IMR-90 (cell line): ENCODE results near the gene ZKSCAN8. TPM values are rescaled to one million over a fixed set of nuclear protein-coding genes. Genes with fewer than 3 reads are reported as not detected.

Experiments
- ATAC-seq: fragments of 200-7000 bp; cut with Tn5 transposase; 2 replicates; pipeline ENCODE4 v1.9.1; 2020; ENCODE audit warnings: low read depth, mild to moderate bottlenecking, moderate library complexity
- BruUV-seq: library from RNA; stranded (reverse); fragments of 400-500 nt; replicated peaks from 2 replicates; lab custom pipeline; 2021; lab: Mats Ljungman, UMichigan
- CTCF ChIA-PET: fragments of 300-600 bp; formaldehyde crosslinking; extraction: SDS; loops from one replicate; lab custom pipeline; 2021; ENCODE audit warnings: antibody characterized with exemption; lab: Yijun Ruan, JAX
- POLR2A ChIA-PET: fragments of 300-600 bp; sonication (Branson Sonifier 250); formaldehyde crosslinking; loops from one replicate; lab custom pipeline; 2022; ENCODE audit warnings: antibody characterized with exemption; ENCODE audit not compliant: unreplicated experiment; lab: Charles Lee
- DNase-seq: peaks from one replicate; pipeline ENCODE4 v3.0.0; 2013
- H2AFZ ChIP-seq: replicated peaks from 2 replicates; pipeline ENCODE3; 2013; ENCODE audit warnings: low read length, mild to moderate bottlenecking; ENCODE audit not compliant: poor library complexity
- H2AK5ac ChIP-seq: 2 replicates; pipeline ENCODE4 v1.6.1; 2013; ENCODE audit warnings: low read depth, low read length, inconsistent platforms
- H2AK9ac ChIP-seq: replicated peaks from 2 replicates; pipeline ENCODE3; 2013; ENCODE audit warnings: mild to moderate bottlenecking, low read depth, low read length, moderate library complexity; ENCODE audit not compliant: poor library complexity
- H2BK120ac ChIP-seq: 2 replicates; pipeline ENCODE4 v1.6.1; 2013; ENCODE audit warnings: low read depth, low read length, inconsistent platforms
- H2BK15ac ChIP-seq: 3 replicates; pipeline ENCODE4 v1.6.1; 2013; ENCODE audit warnings: low read depth, low read length, inconsistent platforms
- H2BK20ac ChIP-seq: 2 replicates; pipeline ENCODE4 v1.6.1; 2013; ENCODE audit warnings: low read depth, mild to moderate bottlenecking, inconsistent platforms, low read length, moderate library complexity
- H2BK5ac ChIP-seq: 2 replicates; pipeline ENCODE4 v1.6.1; 2013; ENCODE audit warnings: mild to moderate bottlenecking, low read depth, low read length, inconsistent platforms; ENCODE audit not compliant: poor library complexity, severe bottlenecking
- H3K14ac ChIP-seq: replicated peaks from 2 replicates; pipeline ENCODE4 v1.6.1; 2013; ENCODE audit warnings: low read depth, low read length, inconsistent platforms
- H3K18ac ChIP-seq: 2 replicates; pipeline ENCODE4 v1.6.1; 2013; ENCODE audit warnings: low read depth, low read length, control low read depth
- H3K23ac ChIP-seq: 2 replicates; pipeline ENCODE4 v1.6.1; 2013; ENCODE audit warnings: low read depth, low read length, inconsistent platforms
- H3K27ac ChIP-seq: 2 replicates; pipeline ENCODE4 v1.5.1; 2013; ENCODE audit warnings: mild to moderate bottlenecking, control low read depth, low read length; ENCODE audit not compliant: insufficient read depth
- H3K27me3 ChIP-seq: 2 replicates; pipeline ENCODE4 v1.6.1; 2013; ENCODE audit warnings: low read length; ENCODE audit not compliant: control insufficient read depth, insufficient read depth
- H3K36me3 ChIP-seq: 2 replicates; pipeline ENCODE4 v1.6.1; 2013; ENCODE audit warnings: low read length, mixed read lengths; ENCODE audit not compliant: control insufficient read depth, insufficient read depth
- H3K4ac ChIP-seq: 2 replicates; pipeline ENCODE4 v1.6.1; 2013; ENCODE audit warnings: low read depth, low read length, inconsistent platforms
- H3K4me1 ChIP-seq: 2 replicates; pipeline ENCODE4 v1.6.1; 2013; ENCODE audit warnings: low read length, mixed read lengths; ENCODE audit not compliant: control insufficient read depth, insufficient read depth
- H3K4me2 ChIP-seq: 2 replicates; pipeline ENCODE4 v1.6.1; 2013; ENCODE audit warnings: low read depth, mild to moderate bottlenecking, control low read depth, low read length, moderate library complexity
- H3K4me3 ChIP-seq: 2 replicates; pipeline ENCODE4 v1.5.1; 2013; ENCODE audit warnings: low read depth, mild to moderate bottlenecking, control low read depth, low read length, moderate library complexity; ENCODE audit not compliant: insufficient read depth
- H3K56ac ChIP-seq: 2 replicates; pipeline ENCODE4 v1.6.1; 2013; ENCODE audit warnings: low read length, inconsistent platforms; ENCODE audit not compliant: insufficient read depth; ENCODE audit errors: extremely low read depth
- H3K79me1 ChIP-seq, 2 experiments: 2 replicates each; pipeline ENCODE4 v1.6.1; 2013; ENCODE audit warnings: low read length in 2 of 2, inconsistent platforms in 1 of 2, low read depth in 1 of 2
- H3K9ac ChIP-seq: 2 replicates; pipeline ENCODE4 v1.6.1; 2013; ENCODE audit warnings: low read depth, low read length, control low read depth
- H3K9me1 ChIP-seq: 2 replicates; pipeline ENCODE4 v1.6.1; 2013; ENCODE audit warnings: low read length, inconsistent platforms; ENCODE audit not compliant: insufficient read depth
- H3K9me3 ChIP-seq: 2 replicates; pipeline ENCODE4 v1.6.1; 2013; ENCODE audit warnings: low read length; ENCODE audit not compliant: control insufficient read depth, insufficient read depth
- H4K20me1 ChIP-seq: 2 replicates; pipeline ENCODE4 v1.6.1; 2013; ENCODE audit warnings: low read length, inconsistent platforms; ENCODE audit not compliant: insufficient read depth
- H4K5ac ChIP-seq: 2 replicates; pipeline ENCODE4 v1.6.1; 2013; ENCODE audit warnings: mild to moderate bottlenecking, low read depth, low read length, control low read depth
- H4K8ac ChIP-seq, 2 experiments: 2 replicates each; pipeline ENCODE4 v1.6.1; 2013; ENCODE audit warnings: low read depth in 2 of 2, low read length in 2 of 2, control low read depth in 1 of 2, inconsistent platforms in 1 of 2
- H4K91ac ChIP-seq: 2 replicates; pipeline ENCODE4 v1.6.1; 2013; ENCODE audit warnings: low read depth, low read length, inconsistent platforms; ENCODE audit not compliant: insufficient read depth
- CEBPB ChIP-seq: IDR thresholded peaks from 2 replicates; pipeline ENCODE4 v1.6.1; 2012; ENCODE audit warnings: low read depth, low read length, improper control_type of control experiment
- CHD1 ChIP-seq: IDR thresholded peaks from 2 replicates; pipeline ENCODE4 v1.6.1; 2012; ENCODE audit warnings: low read depth, low read length, improper control_type of control experiment
- CTCF ChIP-seq: conservative IDR thresholded peaks from 2 replicates; pipeline ENCODE4 v1.5.1; 2012; ENCODE audit warnings: mild to moderate bottlenecking, low read depth, low read length, improper control_type of control experiment
- ELK1 ChIP-seq: fragments of 150-350 bp; IDR thresholded peaks from 2 replicates; pipeline ENCODE4 v1.6.1; 2016; ENCODE audit warnings: low read depth, mild to moderate bottlenecking, low read length, moderate library complexity, borderline replicate concordance
- FOS ChIP-seq: fragments of 150-350 bp; IDR thresholded peaks from 2 replicates; pipeline ENCODE4 v1.6.1; 2016; ENCODE audit warnings: low read depth, low read length
- MAFK ChIP-seq: IDR thresholded peaks from 2 replicates; pipeline ENCODE4 v1.6.1; 2012; ENCODE audit warnings: low read depth, low read length, improper control_type of control experiment
- MXI1 ChIP-seq: IDR thresholded peaks from 2 replicates; pipeline ENCODE4 v1.6.1; 2012; ENCODE audit warnings: low read depth, mild to moderate bottlenecking, low read length, moderate library complexity, borderline replicate concordance
- NFE2L2 ChIP-seq: fragments of 150-350 bp; IDR thresholded peaks from 2 replicates; pipeline ENCODE4 v1.6.1; 2016; ENCODE audit warnings: low read depth, mild to moderate bottlenecking, low read length
- POLR2A ChIP-seq: IDR thresholded peaks from 2 replicates; pipeline ENCODE4 v1.6.1; 2012; ENCODE audit warnings: mild to moderate bottlenecking, low read depth, low read length
- RAD21 ChIP-seq: IDR thresholded peaks from 2 replicates; pipeline ENCODE4 v1.6.1; 2012; ENCODE audit warnings: low read length, improper control_type of control experiment
- RFX5 ChIP-seq: IDR thresholded peaks from 2 replicates; pipeline ENCODE4 v1.8.0; 2012; ENCODE audit warnings: low read depth, mild to moderate bottlenecking, low read length, moderate library complexity
- SMC3 ChIP-seq: fragments of 150-350 bp; IDR thresholded peaks from 2 replicates; pipeline ENCODE4 v1.6.1; 2016; ENCODE audit warnings: low read depth, mild to moderate bottlenecking, antibody characterized with exemption, low read length, moderate library complexity
- WGBS, 2 experiments: methylation state at CpG; one replicate each; pipeline versions ENCODE4 v1.1.5 to v1.1.7; 2013; ENCODE audit warnings: missing lambda C conversion rate in 2 of 2; ENCODE audit not compliant: insufficient read length in 1 of 2; ENCODE audit errors: extremely low coverage in 2 of 2; 5-methylcytosine and 5-hydroxymethylcytosine counted together
- dilution Hi-C: fragments of 300-500 bp; cut with HindIII; formaldehyde crosslinking; loops from one replicate; pipeline ENCODE4 v1.14.3; 2018; ENCODE audit warnings: low sequenced_read_pairs; ENCODE audit not compliant: unreplicated experiment
- in situ Hi-C: fragments of 300-500 bp; cut with MboI; formaldehyde crosslinking; loops from 3 replicates; pipeline ENCODE4 v1.14.3; 2019; ENCODE audit warnings: low sequenced_read_pairs, inconsistent platforms, mixed read lengths
- intact Hi-C: fragments of 100-400 bp; cut with micrococcal nuclease; formaldehyde crosslinking; loops from 2 replicates; pipeline ENCODE4 v1.10.0; 2022
- polyA plus RNA-seq, 3 experiments: library from polyadenylated mRNA; depleted of rRNA; stranded (reverse); fragments of >200 nt; gene quantifications; 2 replicates each; pipeline ENCODE4 v1.2.3, GENCODE V29; 2012; ENCODE audit warnings: low replicate concordance in 1 of 3
- total RNA-seq: library from RNA; depleted of rRNA; stranded (reverse); fragments of >200 nt; gene quantifications from 2 replicates; pipeline ENCODE4 v1.2.3, GENCODE V29; 2012

ZKSCAN8 gene
- total and polyA plus RNA-seq, 2 of the 4 experiments (the other 2 are of a cell fraction): 8.3 to 22.8 TPM

GRCh38 chr6:28135393-28135792, 6.3 kb upstream of the ZKSCAN8 start:
- Histone ChIP-seq H3K4ac (no peak overlapping the region), H2BK5ac (no peak overlapping the region), H4K5ac (no peak overlapping the region), H3K9ac (peak overlapping the region; percentile 99; the same call in 1 of the 2 replicates), H3K9me1 (no peaks in the 10 kb centered on the region), H2BK20ac (no peak overlapping the region), H2AK9ac (no peak overlapping the region), H3K79me1 (peaks cover 8 to 39% of the 10 kb centered on the region in 2 experiments), H3K56ac (no peak overlapping the region; the same call in 1 of the 2 replicates), H4K20me1 (no peaks in the 10 kb centered on the region; the same call in 1 of the 2 replicates), H3K4me3 (no peak overlapping the region), H3K14ac (no peak overlapping the region), H3K9me3 (no peaks in the 10 kb centered on the region), H3K27me3 (no peaks in the 10 kb centered on the region), H2AK5ac (no peak overlapping the region), H3K23ac (no peak overlapping the region), H3K4me2 (peak overlapping the region; percentile 71), H3K18ac (no peak overlapping the region), H3K27ac (no peak overlapping the region), H2BK15ac (no peak overlapping the region), H3K36me3 (peaks cover 2% of the 10 kb centered on the region), H3K4me1 (peaks cover 2% of the 10 kb centered on the region; the same call in 1 of the 2 replicates), H2AFZ (no peak overlapping the region), H2BK120ac (no peak overlapping the region), H4K91ac (no peak overlapping the region), H4K8ac (no peak overlapping the region)
- in situ Hi-C loops: no loop called here
- dilution Hi-C loops: no loop called here
- TF ChIP-seq ELK1: no peak
- TF ChIP-seq MXI1: no peak
- TF ChIP-seq MAFK: no peak
- no peak for TF ChIP-seq FOS
- no peak for TF ChIP-seq POLR2A
- TF ChIP-seq RFX5: no peak
- TF ChIP-seq NFE2L2: no peak
- no peak for TF ChIP-seq RAD21
- TF ChIP-seq SMC3: no peak
- no peak for TF ChIP-seq CEBPB
- no peak for TF ChIP-seq CHD1
- TF ChIP-seq CTCF: no peak
- ChIA-PET CTCF (no interaction called here), POLR2A (no interaction called here)
- no peak for DNase-seq
- no peak for ATAC-seq
- intact Hi-C loops: loop anchor here (5.0 kb wide), 2 partner anchors 132 to 262 kb away; partner anchors contain the start of genes ZSCAN12 and ZSCAN26
- WGBS, 2 experiments: 0% methylated on average over 2 of the region's 3 CpGs; no CpG with 5 or more reads in 1 of the 2 experiments
- no TSS peak for BruUV-seq
